ENCODE data around the gene RENBP. TPM values are rescaled to one million over a fixed set of nuclear protein-coding genes. Genes with fewer than 3 reads are reported as not detected.
A peak's percentile ranks its signal among the peaks of the same experiment; 100 is the strongest.

The RENBP gene
- total and polyA plus RNA-seq, 2 of the 13 experiments (the other 11 are each of a cell fraction or from before 2014, with no cell fraction given), result 1.4 to 2.6 TPM

DNA sequence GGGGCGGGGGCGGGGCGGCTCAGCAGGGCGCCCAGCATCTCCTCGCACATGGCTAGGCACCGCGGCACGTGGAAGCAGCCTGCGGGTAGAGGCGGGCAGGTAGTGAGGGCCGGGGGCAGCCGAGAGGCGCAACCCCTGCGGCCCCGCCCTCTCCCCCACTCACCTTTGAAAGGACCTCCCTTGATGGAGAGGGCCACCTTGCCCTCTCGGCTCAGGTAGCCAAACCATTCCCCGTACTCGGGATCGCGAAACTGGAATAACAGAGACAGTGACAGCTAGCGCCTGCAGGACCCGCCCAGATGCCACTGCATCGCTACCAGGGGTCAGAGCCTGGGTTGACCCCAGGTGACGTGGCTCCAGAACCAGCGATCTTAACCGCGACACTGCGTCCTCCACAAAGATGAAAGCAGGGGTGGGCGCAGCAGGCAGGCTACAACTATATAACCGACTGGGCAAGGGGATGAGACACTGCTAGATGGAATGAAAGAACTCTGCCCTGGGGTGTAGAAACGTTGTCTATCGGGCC is 9.1 kb downstream of the RENBP start (continued):
- TF ChIP-seq ZNF782 (CRISPR knock-in tag; IDR thresholded peaks at IDR 0.05; ENCODE audit: borderline replicate concordance) (no peak), ZNF530 (CRISPR knock-in tag; IDR thresholded peaks at IDR 0.05; ENCODE audit: low read depth) (no peak), HMG20B (CRISPR knock-in tag; conservative IDR thresholded peaks at IDR 0.05) (no peak), MIER3 (CRISPR knock-in tag; IDR thresholded peaks at IDR 0.05; ENCODE audit: borderline replicate concordance) (no peak), NR2F6 (IDR thresholded peaks at IDR 0.05) (peak; percentile 47; the same call in 1 of the 2 replicates), NR2F6 (CRISPR knock-in tag; IDR thresholded peaks at IDR 0.05) (0 out of 2 replicates have a peak, but pooled peaks have one; percentile 51), ZBTB7B (CRISPR knock-in tag; IDR thresholded peaks at IDR 0.05) (no peak), KLF16 (CRISPR knock-in tag; IDR thresholded peaks at IDR 0.05) (no peak), NR2F1 (CRISPR knock-in tag; IDR thresholded peaks at IDR 0.05) (peak in 1 of 2 experiments; percentile 55; a peak in 1 of 4 replicates)
- TF ChIP-seq, protein P1, sequence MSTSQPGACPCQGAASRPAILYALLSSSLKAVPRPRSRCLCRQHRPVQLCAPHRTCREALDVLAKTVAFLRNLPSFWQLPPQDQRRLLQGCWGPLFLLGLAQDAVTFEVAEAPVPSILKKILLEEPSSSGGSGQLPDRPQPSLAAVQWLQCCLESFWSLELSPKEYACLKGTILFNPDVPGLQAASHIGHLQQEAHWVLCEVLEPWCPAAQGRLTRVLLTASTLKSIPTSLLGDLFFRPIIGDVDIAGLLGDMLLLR (CRISPR knock-in tag; IDR thresholded peaks at IDR 0.05), result no peak
- TF ChIP-seq, protein P2, sequence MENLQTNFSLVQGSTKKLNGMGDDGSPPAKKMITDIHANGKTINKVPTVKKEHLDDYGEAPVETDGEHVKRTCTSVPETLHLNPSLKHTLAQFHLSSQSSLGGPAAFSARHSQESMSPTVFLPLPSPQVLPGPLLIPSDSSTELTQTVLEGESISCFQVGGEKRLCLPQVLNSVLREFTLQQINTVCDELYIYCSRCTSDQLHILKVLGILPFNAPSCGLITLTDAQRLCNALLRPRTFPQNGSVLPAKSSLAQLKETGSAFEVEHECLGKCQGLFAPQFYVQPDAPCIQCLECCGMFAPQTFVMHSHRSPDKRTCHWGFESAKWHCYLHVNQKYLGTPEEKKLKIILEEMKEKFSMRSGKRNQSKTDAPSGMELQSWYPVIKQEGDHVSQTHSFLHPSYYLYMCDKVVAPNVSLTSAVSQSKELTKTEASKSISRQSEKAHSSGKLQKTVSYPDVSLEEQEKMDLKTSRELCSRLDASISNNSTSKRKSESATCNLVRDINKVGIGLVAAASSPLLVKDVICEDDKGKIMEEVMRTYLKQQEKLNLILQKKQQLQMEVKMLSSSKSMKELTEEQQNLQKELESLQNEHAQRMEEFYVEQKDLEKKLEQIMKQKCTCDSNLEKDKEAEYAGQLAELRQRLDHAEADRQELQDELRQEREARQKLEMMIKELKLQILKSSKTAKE (CRISPR knock-in tag; IDR thresholded peaks at IDR 0.05; ENCODE audit: borderline replicate concordance), result no peak
- TF ChIP-seq, protein P3, sequence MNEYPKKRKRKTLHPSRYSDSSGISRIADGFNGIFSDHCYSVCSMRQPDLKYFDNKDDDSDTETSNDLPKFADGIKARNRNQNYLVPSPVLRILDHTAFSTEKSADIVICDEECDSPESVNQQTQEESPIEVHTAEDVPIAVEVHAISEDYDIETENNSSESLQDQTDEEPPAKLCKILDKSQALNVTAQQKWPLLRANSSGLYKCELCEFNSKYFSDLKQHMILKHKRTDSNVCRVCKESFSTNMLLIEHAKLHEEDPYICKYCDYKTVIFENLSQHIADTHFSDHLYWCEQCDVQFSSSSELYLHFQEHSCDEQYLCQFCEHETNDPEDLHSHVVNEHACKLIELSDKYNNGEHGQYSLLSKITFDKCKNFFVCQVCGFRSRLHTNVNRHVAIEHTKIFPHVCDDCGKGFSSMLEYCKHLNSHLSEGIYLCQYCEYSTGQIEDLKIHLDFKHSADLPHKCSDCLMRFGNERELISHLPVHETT (CRISPR knock-in tag; conservative IDR thresholded peaks at IDR 0.05), result no peak
- TF ChIP-seq, protein P4, sequence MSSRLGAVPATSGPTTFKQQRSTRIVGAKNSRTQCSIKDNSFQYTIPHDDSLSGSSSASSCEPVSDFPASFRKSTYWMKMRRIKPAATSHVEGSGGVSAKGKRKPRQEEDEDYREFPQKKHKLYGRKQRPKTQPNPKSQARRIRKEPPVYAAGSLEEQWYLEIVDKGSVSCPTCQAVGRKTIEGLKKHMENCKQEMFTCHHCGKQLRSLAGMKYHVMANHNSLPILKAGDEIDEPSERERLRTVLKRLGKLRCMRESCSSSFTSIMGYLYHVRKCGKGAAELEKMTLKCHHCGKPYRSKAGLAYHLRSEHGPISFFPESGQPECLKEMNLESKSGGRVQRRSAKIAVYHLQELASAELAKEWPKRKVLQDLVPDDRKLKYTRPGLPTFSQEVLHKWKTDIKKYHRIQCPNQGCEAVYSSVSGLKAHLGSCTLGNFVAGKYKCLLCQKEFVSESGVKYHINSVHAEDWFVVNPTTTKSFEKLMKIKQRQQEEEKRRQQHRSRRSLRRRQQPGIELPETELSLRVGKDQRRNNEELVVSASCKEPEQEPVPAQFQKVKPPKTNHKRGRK (CRISPR knock-in tag; IDR thresholded peaks at IDR 0.05), result no peak
- TF ChIP-seq, protein P5, sequence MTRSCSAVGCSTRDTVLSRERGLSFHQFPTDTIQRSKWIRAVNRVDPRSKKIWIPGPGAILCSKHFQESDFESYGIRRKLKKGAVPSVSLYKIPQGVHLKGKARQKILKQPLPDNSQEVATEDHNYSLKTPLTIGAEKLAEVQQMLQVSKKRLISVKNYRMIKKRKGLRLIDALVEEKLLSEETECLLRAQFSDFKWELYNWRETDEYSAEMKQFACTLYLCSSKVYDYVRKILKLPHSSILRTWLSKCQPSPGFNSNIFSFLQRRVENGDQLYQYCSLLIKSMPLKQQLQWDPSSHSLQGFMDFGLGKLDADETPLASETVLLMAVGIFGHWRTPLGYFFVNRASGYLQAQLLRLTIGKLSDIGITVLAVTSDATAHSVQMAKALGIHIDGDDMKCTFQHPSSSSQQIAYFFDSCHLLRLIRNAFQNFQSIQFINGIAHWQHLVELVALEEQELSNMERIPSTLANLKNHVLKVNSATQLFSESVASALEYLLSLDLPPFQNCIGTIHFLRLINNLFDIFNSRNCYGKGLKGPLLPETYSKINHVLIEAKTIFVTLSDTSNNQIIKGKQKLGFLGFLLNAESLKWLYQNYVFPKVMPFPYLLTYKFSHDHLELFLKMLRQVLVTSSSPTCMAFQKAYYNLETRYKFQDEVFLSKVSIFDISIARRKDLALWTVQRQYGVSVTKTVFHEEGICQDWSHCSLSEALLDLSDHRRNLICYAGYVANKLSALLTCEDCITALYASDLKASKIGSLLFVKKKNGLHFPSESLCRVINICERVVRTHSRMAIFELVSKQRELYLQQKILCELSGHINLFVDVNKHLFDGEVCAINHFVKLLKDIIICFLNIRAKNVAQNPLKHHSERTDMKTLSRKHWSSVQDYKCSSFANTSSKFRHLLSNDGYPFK (CRISPR knock-in tag; IDR thresholded peaks at IDR 0.05; ENCODE audit: borderline replicate concordance), result no peak
- TF ChIP-seq, protein P6, sequence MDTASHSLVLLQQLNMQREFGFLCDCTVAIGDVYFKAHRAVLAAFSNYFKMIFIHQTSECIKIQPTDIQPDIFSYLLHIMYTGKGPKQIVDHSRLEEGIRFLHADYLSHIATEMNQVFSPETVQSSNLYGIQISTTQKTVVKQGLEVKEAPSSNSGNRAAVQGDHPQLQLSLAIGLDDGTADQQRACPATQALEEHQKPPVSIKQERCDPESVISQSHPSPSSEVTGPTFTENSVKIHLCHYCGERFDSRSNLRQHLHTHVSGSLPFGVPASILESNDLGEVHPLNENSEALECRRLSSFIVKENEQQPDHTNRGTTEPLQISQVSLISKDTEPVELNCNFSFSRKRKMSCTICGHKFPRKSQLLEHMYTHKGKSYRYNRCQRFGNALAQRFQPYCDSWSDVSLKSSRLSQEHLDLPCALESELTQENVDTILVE (CRISPR knock-in tag; IDR thresholded peaks at IDR 0.05), result no peak
- TF ChIP-seq, protein P7, sequence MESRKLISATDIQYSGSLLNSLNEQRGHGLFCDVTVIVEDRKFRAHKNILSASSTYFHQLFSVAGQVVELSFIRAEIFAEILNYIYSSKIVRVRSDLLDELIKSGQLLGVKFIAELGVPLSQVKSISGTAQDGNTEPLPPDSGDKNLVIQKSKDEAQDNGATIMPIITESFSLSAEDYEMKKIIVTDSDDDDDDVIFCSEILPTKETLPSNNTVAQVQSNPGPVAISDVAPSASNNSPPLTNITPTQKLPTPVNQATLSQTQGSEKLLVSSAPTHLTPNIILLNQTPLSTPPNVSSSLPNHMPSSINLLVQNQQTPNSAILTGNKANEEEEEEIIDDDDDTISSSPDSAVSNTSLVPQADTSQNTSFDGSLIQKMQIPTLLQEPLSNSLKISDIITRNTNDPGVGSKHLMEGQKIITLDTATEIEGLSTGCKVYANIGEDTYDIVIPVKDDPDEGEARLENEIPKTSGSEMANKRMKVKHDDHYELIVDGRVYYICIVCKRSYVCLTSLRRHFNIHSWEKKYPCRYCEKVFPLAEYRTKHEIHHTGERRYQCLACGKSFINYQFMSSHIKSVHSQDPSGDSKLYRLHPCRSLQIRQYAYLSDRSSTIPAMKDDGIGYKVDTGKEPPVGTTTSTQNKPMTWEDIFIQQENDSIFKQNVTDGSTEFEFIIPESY (CRISPR knock-in tag; IDR thresholded peaks at IDR 0.05), result peak; percentile 42; the same call in 1 of the 2 replicates
- TF ChIP-seq, protein P8, sequence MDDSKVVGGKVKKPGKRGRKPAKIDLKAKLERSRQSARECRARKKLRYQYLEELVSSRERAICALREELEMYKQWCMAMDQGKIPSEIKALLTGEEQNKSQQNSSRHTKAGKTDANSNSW (CRISPR knock-in tag; IDR thresholded peaks at IDR 0.05; ENCODE audit: borderline replicate concordance), result no peak

All from HepG2 (cell line).